PC-3 (cell line): Measurements from ENCODE around the gene HDAC11. TPM values are rescaled to one million over a fixed set of nuclear protein-coding genes. Genes with fewer than 3 reads are reported as not detected.

Experiments used
- ATAC-seq: fragments of 200-7000 bp; cut with Tn5 transposase; 2 replicates; pipeline ENCODE4 v1.9.1; 2020; ENCODE audit warnings: mild to moderate bottlenecking, moderate library complexity
- BruUV-seq: library from RNA; stranded (reverse); fragments of 400-500 nt; replicated peaks from 2 replicates; lab custom pipeline; 2021; lab: Mats Ljungman, UMichigan
- CTCF ChIA-PET: fragments of 300-600 bp; sonication (Branson Sonifier 250); formaldehyde crosslinking; loops from one replicate; lab custom pipeline; 2022; ENCODE audit warnings: antibody characterized with exemption; lab: Charles Lee
- POLR2A ChIA-PET: fragments of 300-600 bp; sonication (Branson Sonifier 250); formaldehyde crosslinking; loops from one replicate; lab custom pipeline; 2022; ENCODE audit warnings: antibody characterized with exemption; ENCODE audit not compliant: unreplicated experiment; lab: Charles Lee
- DNase-seq: peaks from one replicate; pipeline ENCODE4 v3.0.0-alpha.2; 2015
- H2AFZ ChIP-seq: fragments of 300-600 bp; sonication (generic); 2 replicates; pipeline ENCODE4 v1.6.0; 2016; ENCODE audit warnings: antibody characterized with exemption, low read length
- H3F3A ChIP-seq: fragments of 300-600 bp; sonication (generic); one replicate; pipeline ENCODE4 v1.6.0; 2017; ENCODE audit warnings: antibody characterized with exemption, low read length, control low read depth, mild to moderate bottlenecking; ENCODE audit not compliant: unreplicated experiment
- H3K27ac ChIP-seq: fragments of 300-600 bp; sonication (generic); 2 replicates; pipeline ENCODE4 v1.5.1; 2016; ENCODE audit warnings: mild to moderate bottlenecking, low read length
- H3K27me3 ChIP-seq: fragments of 300-600 bp; sonication (generic); 2 replicates; pipeline ENCODE4 v1.6.1; 2016; ENCODE audit warnings: low read length, mixed read lengths
- H3K36me3 ChIP-seq: fragments of 300-600 bp; sonication (generic); 2 replicates; pipeline ENCODE4 v1.6.1; 2016; ENCODE audit warnings: low read depth, mixed run types, low read length, mixed read lengths
- H3K4me1 ChIP-seq: fragments of 300-600 bp; sonication (generic); 2 replicates; pipeline ENCODE4 v1.5.1; 2016; ENCODE audit warnings: low read length; ENCODE audit not compliant: insufficient read depth
- H3K4me2 ChIP-seq: fragments of 300-600 bp; sonication (generic); 2 replicates; pipeline ENCODE4 v1.6.0; 2016; ENCODE audit warnings: low read length
- H3K4me3 ChIP-seq: fragments of 300-600 bp; sonication (generic); 2 replicates; pipeline ENCODE4 v1.5.1; 2016; ENCODE audit warnings: mild to moderate bottlenecking, low read length, mixed read lengths
- H3K79me2 ChIP-seq: fragments of 300-600 bp; sonication (generic); 2 replicates; pipeline ENCODE4 v1.6.1; 2017; ENCODE audit warnings: low read length, mixed read lengths
- H3K9ac ChIP-seq: fragments of 300-600 bp; sonication (generic); 2 replicates; pipeline ENCODE4 v1.6.0; 2016; ENCODE audit warnings: mild to moderate bottlenecking, low read length
- H3K9me2 ChIP-seq: fragments of 300-600 bp; sonication (generic); replicated peaks from 2 replicates; pipeline ENCODE4 v1.6.1; 2016; ENCODE audit warnings: mixed run types, low read length, mixed read lengths
- H3K9me3 ChIP-seq: fragments of 300-600 bp; sonication (generic); 2 replicates; pipeline ENCODE4 v1.6.1; 2016; ENCODE audit warnings: low read length, mixed read lengths
- H4K20me1 ChIP-seq: fragments of 300-600 bp; sonication (generic); 2 replicates; pipeline ENCODE4 v1.6.1; 2016; ENCODE audit warnings: low read length, mixed read lengths
- CTCF ChIP-seq: fragments of 300-600 bp; sonication (generic); conservative IDR thresholded peaks from 2 replicates; pipeline ENCODE4 v1.5.1; 2017; ENCODE audit warnings: antibody characterized with exemption, low read depth, mild to moderate bottlenecking, low read length
- EZH2 ChIP-seq: fragments of 300-600 bp; sonication (generic); IDR thresholded peaks from one replicate; pipeline ENCODE4 v1.6.1; 2017; ENCODE audit warnings: antibody characterized with exemption, mild to moderate bottlenecking, low read length; ENCODE audit not compliant: unreplicated experiment
- EZH2phosphoT487 ChIP-seq: fragments of 300-600 bp; sonication (generic); IDR thresholded peaks from 2 replicates; pipeline ENCODE4 v1.6.1; 2018; ENCODE audit warnings: mild to moderate bottlenecking, antibody characterized with exemption, low read length, borderline replicate concordance
- intact Hi-C: fragments of 100-400 bp; cut with micrococcal nuclease; formaldehyde crosslinking; loops from 2 replicates; pipeline ENCODE4 v1.9.0; 2023
- total RNA-seq: library from RNA; depleted of rRNA; stranded (reverse); fragments of >200 nt; gene quantifications from 2 replicates; pipeline ENCODE4 v1.2.3, GENCODE V29; 2014

HDAC11 gene
- total RNA-seq, 1 experiment from 2014 or later: 24.2 TPM

DNA sequence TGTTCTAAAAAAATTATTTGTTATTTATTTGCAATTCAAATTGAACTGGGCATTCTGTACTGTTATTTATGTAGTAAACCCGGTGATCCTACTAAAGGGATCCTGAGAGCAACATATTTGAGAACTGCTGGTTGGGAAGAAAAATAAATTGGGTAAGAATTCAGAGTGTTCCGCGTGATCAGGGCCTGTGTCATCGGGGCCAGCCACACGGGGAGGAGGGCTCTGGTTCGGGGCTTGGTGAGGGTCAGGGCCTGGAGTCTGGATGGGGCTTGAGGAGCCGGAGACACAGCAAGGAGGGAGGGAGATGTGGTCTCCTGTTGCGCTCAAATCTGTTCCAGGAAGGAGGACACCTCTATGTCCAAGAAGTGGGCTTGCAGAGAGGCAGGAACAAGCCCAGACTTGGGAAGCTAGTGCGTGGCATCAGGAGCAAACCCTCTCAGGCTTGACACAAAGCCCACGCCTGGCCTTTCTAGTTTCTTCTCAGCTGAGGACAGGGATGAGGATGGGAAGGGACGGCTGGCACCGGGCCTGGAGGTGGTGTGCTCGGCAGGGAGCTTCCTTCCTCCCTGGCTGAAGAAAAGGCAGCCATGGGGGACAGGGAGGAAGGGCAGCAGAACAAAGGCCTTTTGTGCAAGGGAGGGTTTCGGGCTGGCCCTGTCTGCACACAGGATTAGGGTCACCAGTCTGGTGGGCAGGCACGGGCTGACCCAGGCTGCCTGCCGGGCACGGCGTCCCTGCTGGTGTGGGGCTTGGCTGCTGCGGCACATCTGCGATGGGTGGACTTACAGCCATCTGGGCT is 45.9 kb downstream of the HDAC11 start:
- CTCF ChIA-PET: no interaction called here

GRCh38 chr3:13526626-13526949 is 46.5 kb downstream of the HDAC11 start:
- ChIA-PET CTCF (no interaction called here), POLR2A (no interaction called here)
- DNase-seq (no peak), ATAC-seq (no peak)
- Histone ChIP-seq H2AFZ (no peak overlapping the region), H3K79me2 (no peaks in the 10 kb centered on the region), H3K4me3 (no peak overlapping the region), H3F3A (no peaks in the 10 kb centered on the region), H3K9me3 (no peaks in the 10 kb centered on the region), H3K4me2 (no peak overlapping the region), H3K9ac (no peak overlapping the region), H3K27ac (no peak overlapping the region), H4K20me1 (no peaks in the 10 kb centered on the region), H3K27me3 (no peaks in the 10 kb centered on the region), H3K9me2 (no peaks in the 10 kb centered on the region), H3K36me3 (no peaks in the 10 kb centered on the region), H3K4me1 (no peaks in the 10 kb centered on the region)
- BruUV-seq: no TSS peak
- TF ChIP-seq EZH2: no peak
- TF ChIP-seq CTCF: no peak
- no peak for TF ChIP-seq EZH2phosphoT487
- intact Hi-C loops: no loop called here

More for the DNA sequence above, 45.9 kb downstream of the HDAC11 start:
- no peak overlapping the region for H2AFZ ChIP-seq
- ATAC-seq (no peak), DNase-seq (no peak)
- no peaks in the 10 kb centered on the region for H3K36me3 ChIP-seq
- H3K9ac ChIP-seq: no peak overlapping the region
- no peak overlapping the region for H3K27ac ChIP-seq
- no peaks in the 10 kb centered on the region for H3F3A ChIP-seq
- no peaks in the 10 kb centered on the region for H4K20me1 ChIP-seq
- no peaks in the 10 kb centered on the region for H3K79me2 ChIP-seq
- BruUV-seq: no TSS peak
- TF ChIP-seq EZH2phosphoT487 (no peak), CTCF (no peak), EZH2 (no peak)
- no peaks in the 10 kb centered on the region for H3K27me3 ChIP-seq
- H3K4me2 ChIP-seq: no peak overlapping the region
- H3K4me3 ChIP-seq: no peak overlapping the region
- H3K9me3 ChIP-seq: no peaks in the 10 kb centered on the region
- no peaks in the 10 kb centered on the region for H3K9me2 ChIP-seq
- intact Hi-C loops: no loop called here
- POLR2A ChIA-PET: no interaction called here
- H3K4me1 ChIP-seq: no peaks in the 10 kb centered on the region

DNA sequence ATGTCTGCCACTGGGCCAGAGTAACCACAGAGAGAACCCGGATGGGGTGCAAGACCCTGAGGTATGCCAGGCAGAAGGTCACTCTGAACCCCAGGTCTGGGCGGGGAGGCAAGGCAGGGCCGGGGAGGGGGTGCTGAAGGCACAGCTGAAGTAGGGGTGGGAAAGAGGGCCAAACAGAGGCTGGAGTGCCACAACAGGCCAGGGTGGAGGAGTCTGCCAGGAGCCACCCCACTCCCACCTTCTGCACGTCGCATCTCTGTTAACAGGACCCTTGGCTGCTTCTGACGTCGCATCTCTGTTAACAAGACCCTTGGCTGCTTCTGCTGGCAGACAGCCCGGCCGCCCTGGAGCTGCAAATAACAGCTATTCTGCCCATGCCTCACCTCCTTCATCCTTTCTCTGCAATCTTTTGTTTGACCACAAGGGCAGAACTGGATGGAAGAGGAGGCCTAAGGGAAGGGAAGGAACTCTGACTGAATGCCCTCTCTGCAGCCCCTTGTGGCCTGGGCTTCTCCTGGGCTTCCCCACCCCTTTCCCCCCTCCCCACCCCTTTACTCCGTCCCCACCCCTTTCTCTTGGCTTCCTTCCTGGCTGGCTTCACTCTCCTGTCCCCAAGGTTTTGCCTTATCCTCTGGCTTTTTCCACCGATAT is 48.2 kb downstream of the HDAC11 start:
- H3K9me2 ChIP-seq: no peaks in the 10 kb centered on the region
- H3K4me1 ChIP-seq: no peaks in the 10 kb centered on the region
- DNase-seq: peak; percentile 62
- H3K4me3 ChIP-seq: no peak overlapping the region
- H3F3A ChIP-seq: no peaks in the 10 kb centered on the region
- no peak overlapping the region for H3K4me2 ChIP-seq
- H2AFZ ChIP-seq: no peak overlapping the region
- ChIA-PET CTCF (interaction anchor here (0.5 kb wide), 1 partner anchor 135 kb away, joined by 3 read pairs; no protein-coding TSS in a partner anchor), POLR2A (no interaction called here)
- no peaks in the 10 kb centered on the region for H3K9me3 ChIP-seq
- H3K79me2 ChIP-seq: no peaks in the 10 kb centered on the region
- no peaks in the 10 kb centered on the region for H3K27me3 ChIP-seq
- no peaks in the 10 kb centered on the region for H3K36me3 ChIP-seq
- no peak overlapping the region for H3K27ac ChIP-seq
- no peaks in the 10 kb centered on the region for H4K20me1 ChIP-seq
- BruUV-seq: no TSS peak
- intact Hi-C loops: no loop called here
- peak; percentile 90 for ATAC-seq
- TF ChIP-seq CTCF: peak; percentile 44
- no peak for TF ChIP-seq EZH2phosphoT487
- no peak overlapping the region for H3K9ac ChIP-seq
